ENCODE data around the gene KCNK10.

- TF ChIP-seq CTCF (IDR thresholded peaks at IDR 0.05) (no peak), POLR2A (IDR thresholded peaks at IDR 0.05) (no peak)
Observed at GRCh38 chr14:88323523-88324199, 592 bp upstream of the KCNK10 start.

All from sigmoid colon (tissue), 3 donors.